ENCODE measurements around the gene GPR180.
"Not testable (repeated sequence)": the region's sequence is repeated elsewhere in the genome, so short reads cannot be mapped to it uniquely, and the experiment has no call there.

Gene GPR180

GRCh38 chr13:94595950-94596574 lies 5.6 kb upstream of the GPR180 start, which contains the start of gene TGDS:
Gene TGDS (minus strand): TSS chr13:94596152. CDS start chr13:94596136, 16 bp downstream.
- peak; percentile 61 to 77 (median 65) for DNase-seq (ENCODE audit: low read depth in 3 of 3, low spot score in 1 of 3)

- no peak for DNase-seq (ENCODE audit: low read depth in 3 of 3, low spot score in 1 of 3)
Observed at GRCh38 chr13:94596575-94596971, 5.1 kb upstream of the GPR180 start.

GRCh38 chr13:94598281-94598680 lies 3.4 kb upstream of the GPR180 start:
- DNase-seq (ENCODE audit: low read depth in 3 of 3, low spot score in 1 of 3): no peak

GRCh38 chr13:94599877-94600276 lies 1.8 kb upstream of the GPR180 start:
- DNase-seq (ENCODE audit: low read depth in 3 of 3, low spot score in 1 of 3): no peak

- DNase-seq (ENCODE audit: low read depth in 3 of 3, low spot score in 1 of 3): no peak
Observed at GRCh38 chr13:94602467-94602866, 810 bp downstream of the GPR180 start.

- no peak for DNase-seq (ENCODE audit: low read depth in 3 of 3, low spot score in 1 of 3)
Observed at GRCh38 chr13:94607056-94607455, 5.4 kb downstream of the GPR180 start.

DNA sequence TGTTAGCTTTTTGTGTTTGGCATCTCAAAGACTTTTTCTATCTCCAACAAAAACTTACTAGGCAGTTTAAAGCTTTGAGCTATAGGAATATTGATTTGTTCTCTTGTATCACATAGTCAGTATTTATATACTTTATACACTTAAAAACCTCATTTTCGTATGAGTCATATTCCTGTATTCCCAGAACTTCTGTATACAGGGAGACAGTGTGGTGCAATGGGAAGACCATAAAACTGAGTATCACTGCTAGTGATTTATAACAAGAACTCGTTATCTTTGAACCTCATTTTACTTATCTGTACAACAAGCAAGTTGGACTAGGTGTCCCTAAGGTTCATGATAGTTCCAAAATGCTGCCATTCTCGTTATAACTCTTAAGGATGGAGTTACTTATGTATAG lies 6.3 kb downstream of the GPR180 start:
- DNase-seq (ENCODE audit: low read depth in 3 of 3, low spot score in 1 of 3): no peak

DNA sequence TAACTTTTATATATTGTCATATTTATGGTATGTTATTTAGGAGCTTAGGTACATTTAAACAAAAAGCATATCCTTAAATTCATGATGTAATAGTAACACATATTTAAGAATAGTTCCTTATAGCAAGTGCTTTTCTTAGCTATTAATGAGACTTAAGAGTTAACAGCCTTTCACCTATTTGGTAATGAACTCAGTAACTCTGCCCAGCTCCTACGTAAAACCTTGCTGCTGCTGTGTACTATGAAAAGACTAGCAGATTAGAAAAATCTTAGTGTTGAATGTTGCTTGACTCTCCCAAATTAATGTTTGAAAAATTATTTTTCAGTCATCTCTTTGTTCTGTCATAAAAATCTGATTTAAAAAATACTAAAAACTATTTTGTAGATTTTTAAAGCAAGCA lies 6.9 kb downstream of the GPR180 start:
- no peak for DNase-seq (ENCODE audit: low read depth in 3 of 3, low spot score in 1 of 3)

- DNase-seq (ENCODE audit: low read depth in 3 of 3, low spot score in 1 of 3): no peak
Observed at GRCh38 chr13:94609196-94609595, 7.5 kb downstream of the GPR180 start.

DNA sequence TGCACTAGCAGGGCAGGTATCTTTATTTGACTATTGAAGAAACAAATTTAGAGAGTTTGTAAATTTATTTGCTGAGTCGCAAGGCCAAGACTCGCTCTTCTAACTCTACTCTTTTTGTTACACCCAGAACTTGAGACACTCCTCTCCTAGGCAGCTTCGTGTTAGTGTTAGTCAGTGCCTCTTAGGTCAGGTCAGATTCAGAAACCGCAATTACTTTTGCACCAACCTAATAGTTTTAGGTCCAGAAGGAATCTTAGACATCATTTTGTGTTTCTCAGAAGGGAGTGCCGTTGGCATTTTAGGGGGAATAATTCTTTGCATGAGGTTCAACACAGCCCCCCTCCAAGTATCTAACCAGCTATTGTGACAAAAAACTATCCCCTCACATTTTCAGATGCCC lies 8.8 kb downstream of the GPR180 start:
- DNase-seq (ENCODE audit: low read depth in 3 of 3, low spot score in 1 of 3): no peak

- no peak for DNase-seq (ENCODE audit: low read depth in 3 of 3, low spot score in 1 of 3)
Observed at GRCh38 chr13:94612050-94612449, 10.4 kb downstream of the GPR180 start.

GRCh38 chr13:94613051-94613450 lies 11.4 kb downstream of the GPR180 start:
- no peak for DNase-seq (ENCODE audit: low read depth in 3 of 3, low spot score in 1 of 3)

- no peak for DNase-seq (ENCODE audit: low read depth in 3 of 3, low spot score in 1 of 3)
Observed at GRCh38 chr13:94617389-94618000, 15.8 kb downstream of the GPR180 start.

DNA sequence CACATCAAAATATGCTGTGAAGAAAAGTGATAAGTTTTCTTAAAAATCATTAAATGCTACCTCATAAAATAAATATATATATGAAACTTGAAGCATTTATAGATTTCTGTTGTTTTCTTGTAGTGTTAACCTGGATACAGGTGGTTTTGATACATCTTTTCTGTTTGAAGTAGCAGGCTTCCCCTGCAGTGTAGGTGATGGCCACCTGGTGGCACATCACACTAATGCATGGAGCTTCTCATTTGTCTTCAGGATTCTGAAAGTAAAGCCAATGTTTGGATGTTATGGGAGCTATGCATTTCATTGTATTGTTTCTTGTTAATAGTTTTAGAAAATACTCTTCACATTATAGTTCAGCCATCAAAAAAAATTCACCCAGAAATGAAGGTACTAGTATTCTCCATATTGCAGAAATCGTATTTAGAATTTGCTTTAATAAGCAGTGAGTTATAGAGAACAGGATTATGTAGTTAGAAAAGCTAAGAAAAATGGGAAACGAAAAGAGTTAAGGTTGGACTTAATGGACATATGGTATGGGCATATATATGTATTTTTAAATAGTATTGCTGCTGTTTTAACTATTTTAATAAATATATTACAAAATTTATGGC lies 18.7 kb downstream of the GPR180 start:
- no peak for DNase-seq (ENCODE audit: low read depth in 3 of 3, low spot score in 1 of 3)

- DNase-seq (ENCODE audit: low read depth in 3 of 3, low spot score in 1 of 3): no peak
Observed at GRCh38 chr13:94622344-94622743, 20.7 kb downstream of the GPR180 start.

- DNase-seq (ENCODE audit: low read depth in 3 of 3, low spot score in 1 of 3): no peak
Observed at GRCh38 chr13:94623316-94623715, 21.7 kb downstream of the GPR180 start.

GRCh38 chr13:94630858-94631257 lies 29.2 kb downstream of the GPR180 start:
- no peak for DNase-seq (ENCODE audit: low read depth in 3 of 3, low spot score in 1 of 3)

- DNase-seq (ENCODE audit: low read depth in 3 of 3, low spot score in 1 of 3): no peak
Observed at GRCh38 chr13:94632226-94632980, 30.7 kb downstream of the GPR180 start.

DNA sequence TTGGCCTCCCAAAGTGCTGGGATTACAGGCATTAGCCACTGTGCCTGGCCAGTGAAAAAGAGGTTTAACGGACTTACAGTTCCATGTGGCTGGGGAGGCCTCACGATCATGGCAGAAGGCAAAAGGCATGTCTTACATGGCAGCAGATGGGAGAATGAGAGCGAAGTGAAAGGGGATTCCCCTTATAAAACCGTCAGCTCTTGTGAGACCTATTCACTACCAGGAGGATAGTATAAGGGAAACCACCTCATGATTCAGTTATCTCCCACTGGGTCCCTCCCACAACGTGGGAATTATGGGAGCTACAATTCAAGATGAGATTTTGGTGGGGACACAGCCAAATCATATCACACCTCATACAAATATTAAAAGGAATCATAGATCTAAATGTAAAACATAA lies 34.4 kb downstream of the GPR180 start:
- not testable (repeated sequence) for DNase-seq (ENCODE audit: low read depth in 3 of 3, low spot score in 1 of 3)

GRCh38 chr13:94636942-94637578 lies 35.4 kb downstream of the GPR180 start:
- DNase-seq (ENCODE audit: low read depth in 3 of 3, low spot score in 1 of 3): no peak

GRCh38 chr13:94637677-94638076 lies 36.0 kb downstream of the GPR180 start:
- not testable (repeated sequence) for DNase-seq (ENCODE audit: low read depth in 3 of 3, low spot score in 1 of 3)

All from stimulated activated CD4-positive, alpha-beta T cell treated with anti-CD3 and anti-CD28 coated beads, TNF-alpha, amount 100 ng/mL, for 1 hour (primary cell).